ENCODE measurements around the gene GSE1. TPM values are rescaled to one million over a fixed set of nuclear protein-coding genes. Genes with fewer than 3 reads are reported as not detected.

The GSE1 gene
- total RNA-seq, 4 donors from 2014 or later = 100 to 139 (median 120) TPM

DNA sequence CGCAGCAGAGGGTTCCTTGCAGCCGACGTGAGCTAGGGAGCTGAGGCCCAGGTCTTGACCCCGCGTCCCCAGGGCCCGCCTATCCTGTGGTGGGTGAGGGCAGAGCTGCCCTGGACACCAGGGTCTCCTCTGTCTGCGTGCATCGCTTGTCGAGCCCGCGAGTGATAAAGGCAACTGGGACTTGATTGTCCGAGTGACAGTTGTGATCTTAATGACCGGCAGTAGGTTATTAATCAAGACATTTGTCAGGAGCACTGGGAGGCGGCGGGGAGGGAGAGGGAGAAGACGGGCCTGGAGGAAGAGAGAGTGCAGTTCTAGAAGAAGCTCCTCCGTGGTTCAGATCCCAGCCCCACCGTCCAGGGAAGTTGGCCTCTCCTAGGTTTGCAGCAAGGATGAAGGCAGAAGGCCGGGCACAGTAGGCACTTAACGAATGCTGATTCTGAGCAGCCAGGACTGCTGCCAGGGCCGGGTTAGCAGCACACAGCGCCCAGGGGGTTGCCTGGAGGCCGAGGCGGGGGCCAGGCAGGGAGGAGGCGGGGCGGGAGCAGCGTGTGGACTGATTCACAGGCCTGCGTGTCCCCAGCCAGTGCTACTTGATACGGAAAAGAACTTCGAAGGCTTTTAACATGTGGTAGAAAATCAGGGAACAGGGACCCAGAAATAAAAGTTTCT is 11.3 kb upstream of the GSE1 start:
- in situ Hi-C loops (cut with MboI; ENCODE audit: low pct_ligation_motif_present in 1 of 4, low pct_unique_long_range_greater_than_20kb in 1 of 4, low sequenced_read_pairs in 3 of 4) = loop anchor here in 3 of 4 donors (10.0 to 25.0 kb wide), 3 partner anchors 47 to 187 kb away; no protein-coding TSS in a partner anchor
- peak; percentile 23 for DNase-seq
- peak overlapping the region; percentile 46 to 71 (median 55) for H3K27ac ChIP-seq

GRCh38 chr16:85602402-85603202 is 10.5 kb upstream of the GSE1 start:
- no peaks in the 10 kb centered on the region for H3K36me3 ChIP-seq
- no peak for DNase-seq
- WGBS, 2 donors (ENCODE audit: low coverage in 1 of 2) = 71% methylated on average over 17 of the region's 24 CpGs; no CpG with 5 or more reads in 1 of the 2 donors
- intact Hi-C loops (cut with DNase I; ENCODE audit: low total_unique reads) (no loop called here), in situ Hi-C loops (cut with MboI; ENCODE audit: low pct_ligation_motif_present in 1 of 4, low pct_unique_long_range_greater_than_20kb in 1 of 4, low sequenced_read_pairs in 3 of 4) (loop anchor here in 3 of 4 donors (10.0 to 25.0 kb wide), 3 partner anchors 48 to 188 kb away; no protein-coding TSS in a partner anchor)
- H3K4me1 ChIP-seq = peaks cover 29 to 64% (median 42%) of the 10 kb centered on the region in 4 donors
- no peaks in the 10 kb centered on the region for H3K9me3 ChIP-seq
- no peak for TF ChIP-seq POLR2AphosphoS5 (IDR thresholded peaks at IDR 0.05)
- no peak for TF ChIP-seq POLR2A (IDR thresholded peaks at IDR 0.05)
- no peak for TF ChIP-seq CTCF (IDR thresholded peaks at IDR 0.05)
- no peak for TF ChIP-seq EP300 (IDR thresholded peaks at IDR 0.05; ENCODE audit: low read depth)
- H3K4me3 ChIP-seq = no peak overlapping the region
- no peaks in the 10 kb centered on the region for H3K27me3 ChIP-seq
- peak overlapping the region; percentile 46 to 71 (median 55) for H3K27ac ChIP-seq

More for the DNA sequence above, 11.3 kb upstream of the GSE1 start:
- Histone ChIP-seq H3K4me3 (no peak overlapping the region), H3K27me3 (no peaks in the 10 kb centered on the region), H3K36me3 (no peaks in the 10 kb centered on the region), H3K9me3 (no peaks in the 10 kb centered on the region), H3K4me1 (peaks cover 22 to 57% (median 35%) of the 10 kb centered on the region in 4 donors)
- no peak for TF ChIP-seq POLR2AphosphoS5 (IDR thresholded peaks at IDR 0.05)
- no peak for TF ChIP-seq CTCF (IDR thresholded peaks at IDR 0.05)
- TF ChIP-seq EP300 (IDR thresholded peaks at IDR 0.05; ENCODE audit: low read depth) = no peak
- no peak for TF ChIP-seq POLR2A (IDR thresholded peaks at IDR 0.05)
- 67 to 80% methylated on average over 12 to 30 of the region's 30 CpGs for WGBS, 2 donors (ENCODE audit: low coverage in 1 of 2)
- intact Hi-C loops (cut with DNase I; ENCODE audit: low total_unique reads) = no loop called here

GRCh38 chr16:85603203-85603755 is 9.8 kb upstream of the GSE1 start:
- TF ChIP-seq POLR2AphosphoS5 (IDR thresholded peaks at IDR 0.05) = no peak
- TF ChIP-seq CTCF (IDR thresholded peaks at IDR 0.05) = no peak
- no peak for TF ChIP-seq POLR2A (IDR thresholded peaks at IDR 0.05)
- TF ChIP-seq EP300 (IDR thresholded peaks at IDR 0.05; ENCODE audit: low read depth) = no peak
- in situ Hi-C loops (cut with MboI; ENCODE audit: low pct_ligation_motif_present in 1 of 4, low pct_unique_long_range_greater_than_20kb in 1 of 4, low sequenced_read_pairs in 3 of 4) = loop anchor here in 3 of 4 donors (10.0 to 25.0 kb wide), 3 partner anchors 48 to 188 kb away; no protein-coding TSS in a partner anchor
- intact Hi-C loops (cut with DNase I; ENCODE audit: low total_unique reads) = no loop called here
- H3K4me3 ChIP-seq = no peak overlapping the region
- H3K27me3 ChIP-seq = no peaks in the 10 kb centered on the region
- no peaks in the 10 kb centered on the region for H3K9me3 ChIP-seq
- no peak for DNase-seq
- WGBS, 2 donors (ENCODE audit: low coverage in 1 of 2) = 77 to 100% methylated on average over 1 to 12 of the region's 12 CpGs
- peaks cover 32 to 71% (median 48%) of the 10 kb centered on the region in 4 donors for H3K4me1 ChIP-seq
- no peaks in the 10 kb centered on the region for H3K36me3 ChIP-seq
- H3K27ac ChIP-seq = peak overlapping the region; percentile 46 to 71 (median 55)
